ENCODE data around the gene INSYN2B.

The INSYN2B gene

DNA sequence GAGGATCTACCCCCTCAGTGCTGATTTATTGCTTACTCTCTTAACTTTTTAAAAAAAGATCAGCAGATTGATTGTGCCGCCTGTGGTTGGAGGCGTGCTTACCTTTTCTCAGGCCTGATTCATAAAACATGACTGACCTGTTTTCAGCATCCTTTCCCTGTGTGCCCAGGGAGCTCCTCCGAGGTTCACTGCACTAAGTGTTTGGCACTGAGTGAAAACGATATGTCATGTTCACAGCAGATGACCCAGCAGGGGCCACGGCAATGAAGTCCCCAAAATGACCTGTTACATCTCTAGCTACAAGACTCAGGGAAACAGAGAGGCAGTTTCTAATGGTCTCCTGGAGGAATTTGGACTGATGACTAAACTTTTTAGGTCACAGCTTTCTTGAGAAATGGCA, 69.9 kb downstream of the INSYN2B start:
- H3K9me3 ChIP-seq (ENCODE audit: control insufficient read depth, low read length) = no peaks in the 10 kb centered on the region
- H3K9ac ChIP-seq (ENCODE audit: low read length) = no peak overlapping the region
- H3K4me3 ChIP-seq (ENCODE audit: low read length) = no peak overlapping the region
- no peaks in the 10 kb centered on the region for H3K36me3 ChIP-seq (ENCODE audit: control insufficient read depth, insufficient read depth, low read length, severe bottlenecking)
- peaks cover 29% of the 10 kb centered on the region for H3K4me1 ChIP-seq (ENCODE audit: control insufficient read depth, insufficient read depth, low read length)
- DNase-seq (ENCODE audit: low read depth) = no peak
- no peaks in the 10 kb centered on the region for H3K27me3 ChIP-seq (replicated peaks; ENCODE audit: control insufficient read depth, insufficient read depth, low read length)

GRCh38 chr5:169909945-169910344, 70.3 kb downstream of the INSYN2B start:
- DNase-seq (ENCODE audit: low read depth) = no peak
- Histone ChIP-seq H3K9ac (ENCODE audit: low read length) (no peak overlapping the region), H3K27me3 (replicated peaks; ENCODE audit: control insufficient read depth, insufficient read depth, low read length) (no peaks in the 10 kb centered on the region), H3K4me1 (ENCODE audit: control insufficient read depth, insufficient read depth, low read length) (peaks cover 29% of the 10 kb centered on the region), H3K9me3 (ENCODE audit: control insufficient read depth, low read length) (no peaks in the 10 kb centered on the region), H3K36me3 (ENCODE audit: control insufficient read depth, insufficient read depth, low read length, severe bottlenecking) (no peaks in the 10 kb centered on the region), H3K4me3 (ENCODE audit: low read length) (no peak overlapping the region)

DNA sequence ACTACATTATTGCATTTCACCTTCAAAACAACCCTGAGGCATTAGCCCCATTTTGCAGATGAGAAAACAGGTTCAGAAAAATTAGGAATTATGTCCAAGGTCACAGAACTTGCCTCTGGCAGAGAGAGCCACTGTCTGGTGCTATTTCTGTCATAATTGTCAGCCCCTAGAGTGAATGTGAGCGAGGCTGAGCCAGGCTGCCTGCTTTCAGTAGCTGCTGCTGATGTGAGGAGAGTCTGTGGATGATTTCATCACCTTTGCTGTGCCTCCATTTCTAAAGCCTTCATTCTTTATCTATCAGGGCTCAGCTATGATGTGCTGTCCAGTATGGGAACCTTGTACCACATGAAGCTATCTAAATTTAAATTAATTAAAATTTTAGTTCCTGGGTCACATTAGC, 71.4 kb downstream of the INSYN2B start:
- H3K9ac ChIP-seq (ENCODE audit: low read length) = no peak overlapping the region
- H3K9me3 ChIP-seq (ENCODE audit: control insufficient read depth, low read length) = no peaks in the 10 kb centered on the region
- no peak for DNase-seq (ENCODE audit: low read depth)
- no peak overlapping the region for H3K4me3 ChIP-seq (ENCODE audit: low read length)
- H3K27me3 ChIP-seq (replicated peaks; ENCODE audit: control insufficient read depth, insufficient read depth, low read length) = no peaks in the 10 kb centered on the region
- H3K4me1 ChIP-seq (ENCODE audit: control insufficient read depth, insufficient read depth, low read length) = peaks cover 24% of the 10 kb centered on the region
- no peaks in the 10 kb centered on the region for H3K36me3 ChIP-seq (ENCODE audit: control insufficient read depth, insufficient read depth, low read length, severe bottlenecking)

GRCh38 chr5:169906745-169907649, 73.3 kb downstream of the INSYN2B start:
- Histone ChIP-seq H3K4me3 (ENCODE audit: low read length) (no peak overlapping the region), H3K36me3 (ENCODE audit: control insufficient read depth, insufficient read depth, low read length, severe bottlenecking) (no peaks in the 10 kb centered on the region), H3K4me1 (ENCODE audit: control insufficient read depth, insufficient read depth, low read length) (peaks cover 15% of the 10 kb centered on the region), H3K9me3 (ENCODE audit: control insufficient read depth, low read length) (no peaks in the 10 kb centered on the region), H3K27me3 (replicated peaks; ENCODE audit: control insufficient read depth, insufficient read depth, low read length) (no peaks in the 10 kb centered on the region), H3K9ac (ENCODE audit: low read length) (no peak overlapping the region)
- DNase-seq (ENCODE audit: low read depth) = no peak

GRCh38 chr5:169905017-169905416, 75.3 kb downstream of the INSYN2B start:
- H3K27me3 ChIP-seq (replicated peaks; ENCODE audit: control insufficient read depth, insufficient read depth, low read length) = no peaks in the 10 kb centered on the region
- H3K36me3 ChIP-seq (ENCODE audit: control insufficient read depth, insufficient read depth, low read length, severe bottlenecking) = no peaks in the 10 kb centered on the region
- no peak overlapping the region for H3K4me3 ChIP-seq (ENCODE audit: low read length)
- H3K4me1 ChIP-seq (ENCODE audit: control insufficient read depth, insufficient read depth, low read length) = peaks cover 15% of the 10 kb centered on the region
- no peaks in the 10 kb centered on the region for H3K9me3 ChIP-seq (ENCODE audit: control insufficient read depth, low read length)
- H3K9ac ChIP-seq (ENCODE audit: low read length) = no peak overlapping the region
- DNase-seq (ENCODE audit: low read depth) = no peak

DNA sequence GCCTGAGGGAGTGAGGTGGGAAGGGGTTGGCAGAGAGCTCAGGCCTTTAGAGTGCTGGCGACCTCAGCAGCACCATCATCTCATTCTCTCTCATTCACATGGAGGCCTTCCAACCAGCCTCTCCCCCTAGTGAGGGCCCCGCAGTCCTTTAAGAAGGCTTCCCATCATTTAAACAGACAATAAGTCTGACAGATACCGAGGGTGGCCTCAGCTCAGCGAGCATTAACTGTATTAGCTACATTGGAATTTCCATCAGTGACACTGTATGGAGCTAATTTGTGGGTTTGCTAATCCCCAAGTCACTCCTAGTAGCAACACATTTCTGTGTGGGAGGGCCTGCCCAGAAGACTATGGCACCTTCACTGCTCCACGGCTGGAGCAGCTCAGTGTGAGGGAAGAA, 75.8 kb downstream of the INSYN2B start:
- DNase-seq (ENCODE audit: low read depth) = no peak
- Histone ChIP-seq H3K4me3 (ENCODE audit: low read length) (no peak overlapping the region), H3K36me3 (ENCODE audit: control insufficient read depth, insufficient read depth, low read length, severe bottlenecking) (no peaks in the 10 kb centered on the region), H3K4me1 (ENCODE audit: control insufficient read depth, insufficient read depth, low read length) (peaks cover 15% of the 10 kb centered on the region), H3K9ac (ENCODE audit: low read length) (no peak overlapping the region), H3K27me3 (replicated peaks; ENCODE audit: control insufficient read depth, insufficient read depth, low read length) (no peaks in the 10 kb centered on the region), H3K9me3 (ENCODE audit: control insufficient read depth, low read length) (no peaks in the 10 kb centered on the region)

DNA sequence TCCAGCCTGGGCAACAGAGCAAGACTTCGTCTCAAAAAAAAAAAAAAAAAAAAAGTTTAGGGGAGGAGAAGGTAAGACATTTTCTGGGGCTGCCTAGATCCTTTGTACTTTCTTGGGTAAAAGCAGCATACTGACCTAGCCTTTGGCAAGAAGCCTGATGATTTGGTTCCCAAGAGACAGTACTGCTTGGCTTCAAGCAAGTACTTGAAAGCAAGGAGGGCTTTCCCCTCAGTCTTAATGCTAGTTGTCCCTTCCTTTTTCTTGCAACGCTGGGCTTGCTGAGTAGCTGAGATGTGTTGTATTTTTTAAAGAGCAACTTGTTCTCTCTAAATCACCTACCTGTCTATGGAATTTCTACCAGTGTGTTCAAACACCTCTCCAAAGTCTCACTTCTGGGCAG, 76.2 kb downstream of the INSYN2B start:
- H3K9me3 ChIP-seq (ENCODE audit: control insufficient read depth, low read length) = no peaks in the 10 kb centered on the region
- DNase-seq (ENCODE audit: low read depth) = peak; percentile 25

GRCh38 chr5:169901896-169902295, 78.4 kb downstream of the INSYN2B start:
- H3K4me1 ChIP-seq (ENCODE audit: control insufficient read depth, insufficient read depth, low read length) = peaks cover 10% of the 10 kb centered on the region
- H3K9me3 ChIP-seq (ENCODE audit: control insufficient read depth, low read length) = no peaks in the 10 kb centered on the region
- no peaks in the 10 kb centered on the region for H3K36me3 ChIP-seq (ENCODE audit: control insufficient read depth, insufficient read depth, low read length, severe bottlenecking)
- no peaks in the 10 kb centered on the region for H3K27me3 ChIP-seq (replicated peaks; ENCODE audit: control insufficient read depth, insufficient read depth, low read length)
- no peak for DNase-seq (ENCODE audit: low read depth)
- H3K4me3 ChIP-seq (ENCODE audit: low read length) = no peak overlapping the region
- H3K9ac ChIP-seq (ENCODE audit: low read length) = no peak overlapping the region

More for the DNA sequence above, 76.2 kb downstream of the INSYN2B start:
- peaks cover 15% of the 10 kb centered on the region for H3K4me1 ChIP-seq (ENCODE audit: control insufficient read depth, insufficient read depth, low read length)
- H3K9ac ChIP-seq (ENCODE audit: low read length) = no peak overlapping the region
- no peak overlapping the region for H3K4me3 ChIP-seq (ENCODE audit: low read length)
- no peaks in the 10 kb centered on the region for H3K36me3 ChIP-seq (ENCODE audit: control insufficient read depth, insufficient read depth, low read length, severe bottlenecking)
- H3K27me3 ChIP-seq (replicated peaks; ENCODE audit: control insufficient read depth, insufficient read depth, low read length) = no peaks in the 10 kb centered on the region

DNA sequence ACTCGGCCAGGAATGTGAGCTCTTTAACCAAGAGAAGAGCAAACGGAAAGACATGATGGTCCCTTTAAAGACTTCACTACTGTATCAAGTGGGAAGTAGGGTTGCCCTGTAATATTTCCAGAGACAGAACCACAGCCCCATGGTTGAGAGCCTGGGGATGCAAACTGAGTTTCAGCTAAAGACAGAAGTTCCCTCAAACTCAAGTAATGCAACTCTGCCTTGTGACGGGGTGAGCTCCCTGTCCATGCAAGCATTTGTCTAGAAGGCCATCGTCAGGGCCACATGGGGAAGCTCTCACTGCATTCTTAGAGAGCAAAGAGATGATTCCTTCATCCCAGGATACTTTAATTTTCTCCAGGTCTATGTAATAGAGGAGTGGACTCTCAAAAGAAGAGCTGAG, 82.8 kb downstream of the INSYN2B start:
- no peak for DNase-seq (ENCODE audit: low read depth)
- no peaks in the 10 kb centered on the region for H3K9me3 ChIP-seq (ENCODE audit: control insufficient read depth, low read length)
- no peaks in the 10 kb centered on the region for H3K27me3 ChIP-seq (replicated peaks; ENCODE audit: control insufficient read depth, insufficient read depth, low read length)
- no peaks in the 10 kb centered on the region for H3K36me3 ChIP-seq (ENCODE audit: control insufficient read depth, insufficient read depth, low read length, severe bottlenecking)
- H3K9ac ChIP-seq (ENCODE audit: low read length) = no peak overlapping the region
- H3K4me1 ChIP-seq (ENCODE audit: control insufficient read depth, insufficient read depth, low read length) = peaks cover 21% of the 10 kb centered on the region
- no peak overlapping the region for H3K4me3 ChIP-seq (ENCODE audit: low read length)

GRCh38 chr5:169895926-169896325, 84.4 kb downstream of the INSYN2B start:
- peaks cover 21% of the 10 kb centered on the region for H3K4me1 ChIP-seq (ENCODE audit: control insufficient read depth, insufficient read depth, low read length)
- DNase-seq (ENCODE audit: low read depth) = no peak

DNA sequence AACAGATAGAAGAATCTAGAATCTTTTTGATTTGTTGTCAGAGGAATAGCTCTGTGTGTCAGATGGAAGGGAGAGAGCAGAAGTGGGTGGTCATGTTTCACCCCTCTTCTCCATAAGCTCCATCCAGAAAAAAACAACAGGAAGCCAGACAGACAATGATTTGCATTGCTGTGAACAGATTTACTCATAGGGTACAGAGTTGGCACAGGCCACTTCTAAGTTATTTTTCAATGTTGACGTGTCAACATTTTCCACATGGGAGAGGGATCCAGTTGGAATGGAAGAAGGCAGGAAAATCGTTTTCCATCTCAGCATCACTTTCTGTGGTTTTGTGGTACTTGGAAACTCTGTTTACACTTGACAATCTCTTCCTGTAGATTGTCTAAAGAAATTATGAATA, 86.7 kb downstream of the INSYN2B start:
- no peak for DNase-seq (ENCODE audit: low read depth)
- H3K36me3 ChIP-seq (ENCODE audit: control insufficient read depth, insufficient read depth, low read length, severe bottlenecking) = no peaks in the 10 kb centered on the region
- no peaks in the 10 kb centered on the region for H3K9me3 ChIP-seq (ENCODE audit: control insufficient read depth, low read length)
- no peak overlapping the region for H3K4me3 ChIP-seq (ENCODE audit: low read length)
- no peaks in the 10 kb centered on the region for H3K27me3 ChIP-seq (replicated peaks; ENCODE audit: control insufficient read depth, insufficient read depth, low read length)
- no peak overlapping the region for H3K9ac ChIP-seq (ENCODE audit: low read length)
- peaks cover 21% of the 10 kb centered on the region for H3K4me1 ChIP-seq (ENCODE audit: control insufficient read depth, insufficient read depth, low read length)

More at GRCh38 chr5:169895926-169896325, 84.4 kb downstream of the INSYN2B start:
- H3K9me3 ChIP-seq (ENCODE audit: control insufficient read depth, low read length) = no peaks in the 10 kb centered on the region
- H3K36me3 ChIP-seq (ENCODE audit: control insufficient read depth, insufficient read depth, low read length, severe bottlenecking) = no peaks in the 10 kb centered on the region
- peak overlapping the region; percentile 47 for H3K4me3 ChIP-seq (ENCODE audit: low read length)
- H3K9ac ChIP-seq (ENCODE audit: low read length) = no peak overlapping the region
- H3K27me3 ChIP-seq (replicated peaks; ENCODE audit: control insufficient read depth, insufficient read depth, low read length) = no peaks in the 10 kb centered on the region

All from adipocyte (in vitro differentiated cells).